GM10847 (cell line): ENCODE data around the gene ENTPD6.

Experiments used
- POLR2A ChIP-seq: IDR thresholded peaks from 2 replicates; pipeline ENCODE4 v1.6.1; 2011; ENCODE audit not compliant: insufficient read length; ENCODE audit errors: extremely low read depth

Gene ENTPD6

GRCh38 chr20:25252686-25253421, 57.3 kb downstream of the ENTPD6 start:
- no peak for TF ChIP-seq POLR2A

GRCh38 chr20:25253606-25254275, 58.2 kb downstream of the ENTPD6 start:
- TF ChIP-seq POLR2A: no peak

- no peak for TF ChIP-seq POLR2A
Observed at GRCh38 chr20:25254571-25254970, 59.1 kb downstream of the ENTPD6 start.

- TF ChIP-seq POLR2A: no peak
Observed at GRCh38 chr20:25254986-25255680, 59.6 kb downstream of the ENTPD6 start.

- TF ChIP-seq POLR2A: no peak
Observed at GRCh38 chr20:25256226-25256859, 60.8 kb downstream of the ENTPD6 start.

- TF ChIP-seq POLR2A: no peak
Observed at GRCh38 chr20:25257130-25257529, 61.6 kb downstream of the ENTPD6 start.

GRCh38 chr20:25257756-25258475, 62.4 kb downstream of the ENTPD6 start:
- no peak for TF ChIP-seq POLR2A

GRCh38 chr20:25258476-25258805, 62.9 kb downstream of the ENTPD6 start:
- no peak for TF ChIP-seq POLR2A

GRCh38 chr20:25258828-25259227, 63.3 kb downstream of the ENTPD6 start:
- TF ChIP-seq POLR2A: no peak

- TF ChIP-seq POLR2A: no peak
Observed at GRCh38 chr20:25259358-25259757, 63.8 kb downstream of the ENTPD6 start.

GRCh38 chr20:25259788-25260254, 64.3 kb downstream of the ENTPD6 start:
- no peak for TF ChIP-seq POLR2A

- TF ChIP-seq POLR2A: no peak
Observed at GRCh38 chr20:25269057-25269832, 73.7 kb downstream of the ENTPD6 start.

- no peak for TF ChIP-seq POLR2A
Observed at GRCh38 chr20:25269833-25270170, 74.3 kb downstream of the ENTPD6 start.

- TF ChIP-seq POLR2A: no peak
Observed at GRCh38 chr20:25270829-25271251, 75.3 kb downstream of the ENTPD6 start.

- TF ChIP-seq POLR2A: no peak
Observed at GRCh38 chr20:25271486-25272222, 76.1 kb downstream of the ENTPD6 start.
